Tibial nerve (tissue), 3 donors: ENCODE results near the gene REEP5.

ENCODE experiments used
- CTCF ChIP-seq, 5 experiments: fragments of 200-600 bp in 3 of 5; fragments of 450-650 bp in 2 of 5; sonication (generic) in 3 of 5; IDR thresholded peaks; one replicate each; pipeline ENCODE4 v1.5.1; 2016 to 2019; ENCODE audit warnings: antibody characterized with exemption in 5 of 5, mild to moderate bottlenecking in 3 of 5, moderate library complexity in 2 of 5
- POLR2A ChIP-seq, 2 donors: fragments of 450-650 bp; IDR thresholded peaks; one replicate each; pipeline ENCODE4 v1.6.1; 2017; ENCODE audit warnings: antibody characterized with exemption in 2 of 2, mild to moderate bottlenecking in 2 of 2, moderate library complexity in 2 of 2

GRCh38 chr5:112862085-112862484 lies 59.9 kb downstream of the REEP5 start:
- no peak for TF ChIP-seq CTCF (IDR thresholded peaks at IDR 0.05)
- TF ChIP-seq POLR2A (IDR thresholded peaks at IDR 0.05): no peak
